Fibroblast of lung (primary cell): ENCODE results near the gene MTHFD2.

ENCODE experiments used
- EZH2 ChIP-seq: IDR thresholded peaks from 2 replicates; pipeline ENCODE4 v1.5.1; 2012; ENCODE audit warnings: low read length, control low read depth, mild to moderate bottlenecking; ENCODE audit errors: missing control alignments
- TF ChIP-seq, protein P1 (sequence below), 2 donors: IDR thresholded peaks in 1 of 2; conservative IDR thresholded peaks in 1 of 2; 1 replicate in 1 of 2; 2 replicates in 1 of 2; pipeline ENCODE4 v1.5.1; 2011 to 2012; ENCODE audit warnings: low read length in 2 of 2, control low read depth in 1 of 2, inconsistent platforms in 1 of 2, low read depth in 1 of 2, mild to moderate bottlenecking in 1 of 2

DNA sequence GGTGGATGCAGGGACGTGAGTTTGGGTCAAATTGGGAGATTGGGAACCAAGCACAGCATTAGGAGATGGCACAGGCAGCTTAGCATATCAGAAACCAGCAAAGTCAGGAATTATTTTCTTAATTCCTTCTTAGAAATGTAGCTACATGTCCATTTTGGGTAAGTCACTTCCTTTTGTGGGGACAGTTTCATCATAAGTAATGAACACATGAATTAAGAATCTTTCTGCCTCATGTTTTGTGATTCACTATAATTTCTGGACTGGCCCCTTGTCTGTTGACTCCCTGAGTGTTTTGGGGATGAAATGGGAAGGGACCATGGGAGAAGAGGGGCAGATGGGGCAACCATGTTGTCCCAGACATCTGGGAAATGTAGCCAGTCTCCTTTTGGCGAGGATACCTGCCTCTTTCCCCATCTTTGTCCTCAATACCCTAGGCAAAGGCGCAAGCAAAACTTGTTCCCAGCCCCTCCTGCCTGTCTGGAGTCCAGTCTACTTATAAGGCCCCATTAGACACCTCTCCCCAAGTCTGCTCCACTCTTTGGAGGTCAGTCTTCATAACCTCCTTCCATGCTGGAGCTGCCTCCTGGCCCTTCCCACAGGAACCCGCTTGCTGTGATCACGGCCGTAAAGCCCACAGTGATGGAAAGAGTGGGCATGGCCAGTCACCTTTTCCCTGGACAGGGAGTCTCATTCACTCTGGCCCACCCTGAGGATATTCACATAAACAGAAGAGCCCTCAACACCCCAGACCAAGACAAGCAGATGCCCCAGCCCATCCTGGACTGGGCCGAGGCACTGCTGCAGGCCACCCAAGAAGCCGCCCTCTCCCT lies 25.7 kb downstream of the MTHFD2 start:
- TF ChIP-seq, protein P1, sequence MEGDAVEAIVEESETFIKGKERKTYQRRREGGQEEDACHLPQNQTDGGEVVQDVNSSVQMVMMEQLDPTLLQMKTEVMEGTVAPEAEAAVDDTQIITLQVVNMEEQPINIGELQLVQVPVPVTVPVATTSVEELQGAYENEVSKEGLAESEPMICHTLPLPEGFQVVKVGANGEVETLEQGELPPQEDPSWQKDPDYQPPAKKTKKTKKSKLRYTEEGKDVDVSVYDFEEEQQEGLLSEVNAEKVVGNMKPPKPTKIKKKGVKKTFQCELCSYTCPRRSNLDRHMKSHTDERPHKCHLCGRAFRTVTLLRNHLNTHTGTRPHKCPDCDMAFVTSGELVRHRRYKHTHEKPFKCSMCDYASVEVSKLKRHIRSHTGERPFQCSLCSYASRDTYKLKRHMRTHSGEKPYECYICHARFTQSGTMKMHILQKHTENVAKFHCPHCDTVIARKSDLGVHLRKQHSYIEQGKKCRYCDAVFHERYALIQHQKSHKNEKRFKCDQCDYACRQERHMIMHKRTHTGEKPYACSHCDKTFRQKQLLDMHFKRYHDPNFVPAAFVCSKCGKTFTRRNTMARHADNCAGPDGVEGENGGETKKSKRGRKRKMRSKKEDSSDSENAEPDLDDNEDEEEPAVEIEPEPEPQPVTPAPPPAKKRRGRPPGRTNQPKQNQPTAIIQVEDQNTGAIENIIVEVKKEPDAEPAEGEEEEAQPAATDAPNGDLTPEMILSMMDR (conservative IDR thresholded peaks at IDR 0.05 in 1 of 2, IDR thresholded peaks at IDR 0.05 in 1 of 2; ENCODE audit: low read depth in 1 of 2, low read length in 2 of 2), result no peak
- TF ChIP-seq EZH2, result no peak
